NCI-H146 treated with DMSO at 0.1 percent for 48 hours (cell line): Measurements from ENCODE around the gene MST1R.

ENCODE experiments used
- DNase-seq: peaks from one replicate; lab custom pipeline; 2025; ENCODE audit not compliant: unreplicated experiment; lab: John Stamatoyannopoulos, UW

The MST1R gene

GRCh38 chr3:49841806-49842205 is 61.9 kb downstream of the MST1R start:
- no peak for DNase-seq

- no peak for DNase-seq
Observed at GRCh38 chr3:49841126-49841696, 62.5 kb downstream of the MST1R start.

GRCh38 chr3:49840388-49840787 is 63.3 kb downstream of the MST1R start:
- no peak for DNase-seq

- DNase-seq = peak; percentile 2
Observed at GRCh38 chr3:49839193-49839809, 64.4 kb downstream of the MST1R start.
